HEK293 (cell line): ENCODE results near the gene FGFR3.

Experiments
- CTCF ChIP-seq: fragments of 450-650 bp; formaldehyde crosslinking; IDR thresholded peaks from 2 replicates; pipeline ENCODE4 v1.5.1; 2016; ENCODE audit warnings: missing biosample characterization, missing genetic modification characterization
- KLF16 ChIP-seq: fragments of 450-650 bp; formaldehyde crosslinking; IDR thresholded peaks from 2 replicates; pipeline ENCODE4 v1.5.1; 2017; ENCODE audit warnings: missing biosample characterization, missing genetic modification characterization
- ZNF404 ChIP-seq: fragments of 450-650 bp; formaldehyde crosslinking; IDR thresholded peaks from 2 replicates; pipeline ENCODE4 v1.5.1; 2017; ENCODE audit warnings: missing biosample characterization, missing genetic modification characterization

- TF ChIP-seq CTCF (no peak), ZNF404 (no peak), KLF16 (tag by site-specific recombination) (no peak)
Measured at GRCh38 chr4:1801286-1801958, 8.3 kb downstream of the FGFR3 start.
